Measurements from ENCODE around the gene PLA2G2E. TPM values are rescaled to one million over a fixed set of nuclear protein-coding genes. Genes with fewer than 3 reads are reported as not detected.

PLA2G2E gene
- total RNA-seq = 1 to 10 TPM in 1 of 4 donors, not detected in 3; 2.1 TPM

GRCh38 chr1:19923137-19923952, at the start of gene PLA2G2E:
PLA2G2E (minus strand) TSS chr1:19923617; CDS start chr1:19923559, 58 bp downstream.
- 64% methylated on average over 14 of the region's 14 CpGs for WGBS
- no peak within 1 kb of the TSS for H3K4me3 ChIP-seq
- H3K4me1 ChIP-seq = peaks cover 4% of the 10 kb centered on the region
- H3K27me3 ChIP-seq = no peaks in the 10 kb centered on the region
- no peak for DNase-seq (ENCODE audit: low spot score in 2 of 2)
- H3K36me3 ChIP-seq = no peaks in the 10 kb centered on the region
- H3K9me3 ChIP-seq = no peaks in the 10 kb centered on the region
- H3K27ac ChIP-seq = no peak within 1 kb of the TSS
- no peak for TF ChIP-seq POLR2A (IDR thresholded peaks at IDR 0.05)
- no peak for TF ChIP-seq CTCF (IDR thresholded peaks at IDR 0.05)
- TF ChIP-seq EP300 (IDR thresholded peaks at IDR 0.05) = no peak
- TF ChIP-seq POLR2AphosphoS5 (IDR thresholded peaks at IDR 0.05) = no peak

GRCh38 chr1:19971664-19972063, 48.2 kb upstream of the PLA2G2E start:
- TF ChIP-seq POLR2A (IDR thresholded peaks at IDR 0.05) (no peak), EP300 (IDR thresholded peaks at IDR 0.05) (no peak), CTCF (IDR thresholded peaks at IDR 0.05) (no peak), POLR2AphosphoS5 (IDR thresholded peaks at IDR 0.05) (no peak)
- 100% methylated on average over 1 of the region's 1 CpG for WGBS
- Histone ChIP-seq H3K36me3 (no peaks in the 10 kb centered on the region), H3K27ac (no peak overlapping the region), H3K27me3 (peaks cover 4% of the 10 kb centered on the region), H3K4me1 (peaks cover 30% of the 10 kb centered on the region), H3K9me3 (no peaks in the 10 kb centered on the region), H3K4me3 (no peak overlapping the region)
- no peak for DNase-seq (ENCODE audit: low spot score in 2 of 2)

GRCh38 chr1:19969898-19970660, 46.7 kb upstream of the PLA2G2E start:
- TF ChIP-seq CTCF (IDR thresholded peaks at IDR 0.05) (no peak), EP300 (IDR thresholded peaks at IDR 0.05) (no peak)
- WGBS = 32% methylated on average over 5 of the region's 5 CpGs
- H3K4me3 ChIP-seq = no peak overlapping the region
- H3K9me3 ChIP-seq = no peaks in the 10 kb centered on the region
- H3K27ac ChIP-seq = no peak overlapping the region
- peaks cover 23% of the 10 kb centered on the region for H3K4me1 ChIP-seq
- no peaks in the 10 kb centered on the region for H3K36me3 ChIP-seq
- peaks cover 4% of the 10 kb centered on the region for H3K27me3 ChIP-seq
- DNase-seq (ENCODE audit: low spot score in 2 of 2) = no peak

- no peak for DNase-seq (ENCODE audit: low spot score in 2 of 2)
- H3K9me3 ChIP-seq = no peaks in the 10 kb centered on the region
- 68% methylated on average over 9 of the region's 9 CpGs for WGBS
- no peak overlapping the region for H3K4me3 ChIP-seq
- no peak overlapping the region for H3K27ac ChIP-seq
- TF ChIP-seq POLR2AphosphoS5 (IDR thresholded peaks at IDR 0.05) (no peak), EP300 (IDR thresholded peaks at IDR 0.05) (no peak), POLR2A (IDR thresholded peaks at IDR 0.05) (no peak), CTCF (IDR thresholded peaks at IDR 0.05) (no peak)
- peaks cover 17% of the 10 kb centered on the region for H3K4me1 ChIP-seq
- H3K36me3 ChIP-seq = no peaks in the 10 kb centered on the region
- H3K27me3 ChIP-seq = peaks cover 8% of the 10 kb centered on the region
These were observed 44.4 kb upstream of the PLA2G2E start for GRCh38 chr1:19967808-19968207.

- TF ChIP-seq POLR2AphosphoS5 (IDR thresholded peaks at IDR 0.05) (no peak), EP300 (IDR thresholded peaks at IDR 0.05) (no peak), CTCF (IDR thresholded peaks at IDR 0.05) (no peak), POLR2A (IDR thresholded peaks at IDR 0.05) (no peak)
- H3K27me3 ChIP-seq = peaks cover 8% of the 10 kb centered on the region
- DNase-seq (ENCODE audit: low spot score in 2 of 2) = no peak
- no peaks in the 10 kb centered on the region for H3K36me3 ChIP-seq
- WGBS = 97% methylated on average over 2 of the region's 2 CpGs
- H3K27ac ChIP-seq = no peak overlapping the region
- H3K9me3 ChIP-seq = no peaks in the 10 kb centered on the region
- no peak overlapping the region for H3K4me3 ChIP-seq
- H3K4me1 ChIP-seq = peaks cover 5% of the 10 kb centered on the region
These were observed 41.1 kb upstream of the PLA2G2E start for GRCh38 chr1:19964542-19964941.

Data from suprapubic skin (tissue), 4 donors.